ES-I3 (cell line): ENCODE measurements around the gene SDHAF4.

ENCODE experiments used
- H3K36me3 ChIP-seq: 2 replicates; pipeline ENCODE4 v1.6.1; 2013; ENCODE audit warnings: mild to moderate bottlenecking, low read length, control low read depth, moderate library complexity; ENCODE audit not compliant: insufficient read depth
- H3K4me1 ChIP-seq: 2 replicates; pipeline ENCODE4 v1.6.1; 2013; ENCODE audit warnings: mild to moderate bottlenecking, control low read depth, low read length; ENCODE audit not compliant: insufficient read depth
- H3K9ac ChIP-seq: 2 replicates; pipeline ENCODE4 v1.6.1; 2013; ENCODE audit warnings: low read depth, mild to moderate bottlenecking, low read length, moderate library complexity
- H3K9me3 ChIP-seq: 2 replicates; pipeline ENCODE4 v1.6.1; 2013; ENCODE audit warnings: mild to moderate bottlenecking, low read length, moderate library complexity; ENCODE audit not compliant: control insufficient read depth, insufficient read depth

SDHAF4 gene

GRCh38 chr6:70616728-70617260 lies 50.1 kb downstream of the SDHAF4 start:
- Histone ChIP-seq H3K4me1 (no peaks in the 10 kb centered on the region), H3K9me3 (no peaks in the 10 kb centered on the region), H3K9ac (no peak overlapping the region), H3K36me3 (no peaks in the 10 kb centered on the region)

GRCh38 chr6:70620746-70621145 lies 54.0 kb downstream of the SDHAF4 start:
- no peaks in the 10 kb centered on the region; the same call in 1 of the 2 replicates for H3K9me3 ChIP-seq
- H3K9ac ChIP-seq = no peak overlapping the region
- H3K4me1 ChIP-seq = no peaks in the 10 kb centered on the region
- H3K36me3 ChIP-seq = no peaks in the 10 kb centered on the region

- Histone ChIP-seq H3K9ac (no peak overlapping the region), H3K36me3 (no peaks in the 10 kb centered on the region), H3K4me1 (no peaks in the 10 kb centered on the region), H3K9me3 (no peaks in the 10 kb centered on the region; the same call in 1 of the 2 replicates)
Measured at GRCh38 chr6:70622461-70622860, 55.7 kb downstream of the SDHAF4 start.

- Histone ChIP-seq H3K36me3 (no peaks in the 10 kb centered on the region), H3K4me1 (no peaks in the 10 kb centered on the region), H3K9me3 (no peaks in the 10 kb centered on the region; the same call in 1 of the 2 replicates), H3K9ac (no peak overlapping the region)
Measured at GRCh38 chr6:70625436-70625835, 58.7 kb downstream of the SDHAF4 start.

GRCh38 chr6:70627500-70628254 lies 60.9 kb downstream of the SDHAF4 start:
- Histone ChIP-seq H3K9me3 (no peaks in the 10 kb centered on the region; the same call in 1 of the 2 replicates), H3K9ac (no peak overlapping the region), H3K4me1 (no peaks in the 10 kb centered on the region), H3K36me3 (no peaks in the 10 kb centered on the region)

GRCh38 chr6:70629929-70630328 lies 63.2 kb downstream of the SDHAF4 start:
- Histone ChIP-seq H3K36me3 (no peaks in the 10 kb centered on the region), H3K4me1 (no peaks in the 10 kb centered on the region), H3K9me3 (no peaks in the 10 kb centered on the region), H3K9ac (no peak overlapping the region)

- Histone ChIP-seq H3K36me3 (no peaks in the 10 kb centered on the region), H3K4me1 (no peaks in the 10 kb centered on the region), H3K9me3 (no peaks in the 10 kb centered on the region), H3K9ac (no peak overlapping the region)
Measured at GRCh38 chr6:70633870-70634269, 67.1 kb downstream of the SDHAF4 start.

- Histone ChIP-seq H3K36me3 (no peaks in the 10 kb centered on the region), H3K9ac (no peak overlapping the region), H3K4me1 (no peaks in the 10 kb centered on the region), H3K9me3 (no peaks in the 10 kb centered on the region)
Measured at GRCh38 chr6:70636596-70636995, 69.9 kb downstream of the SDHAF4 start.

GRCh38 chr6:70638468-70638867 lies 71.7 kb downstream of the SDHAF4 start:
- Histone ChIP-seq H3K9me3 (no peaks in the 10 kb centered on the region), H3K36me3 (no peaks in the 10 kb centered on the region), H3K4me1 (no peaks in the 10 kb centered on the region), H3K9ac (no peak overlapping the region)
